SJSA1 (cell line): Measurements from ENCODE around the gene C16orf95. TPM values are rescaled to one million over a fixed set of nuclear protein-coding genes. Genes with fewer than 3 reads are reported as not detected.
A peak's percentile ranks its signal among the peaks of the same experiment; 100 is the strongest.

Experiments used
- DNase-seq, 2 experiments: peaks; one replicate each; pipeline ENCODE4 v3.0.0-alpha.2; 2015 to 2020; ENCODE audit warnings: low spot score in 2 of 2, low read depth in 1 of 2
- H3K27ac ChIP-seq: fragments of 250-450 bp; sonication (Bioruptor Pico); 2 replicates; pipeline ENCODE4 v1.5.1; 2020; ENCODE audit warnings: mild to moderate bottlenecking, moderate library complexity
- H3K27me3 ChIP-seq: fragments of 250-450 bp; sonication (Bioruptor Pico); replicated peaks from 2 replicates; pipeline ENCODE4 v1.5.1; 2020; ENCODE audit warnings: mild to moderate bottlenecking, moderate library complexity
- H3K36me3 ChIP-seq: fragments of 250-450 bp; sonication (Bioruptor Pico); 2 replicates; pipeline ENCODE4 v1.5.1; 2020; ENCODE audit warnings: mild to moderate bottlenecking
- H3K4me1 ChIP-seq: fragments of 250-450 bp; sonication (Bioruptor Pico); replicated peaks from 2 replicates; pipeline ENCODE4 v1.6.1; 2021; ENCODE audit warnings: mild to moderate bottlenecking
- H3K4me3 ChIP-seq: fragments of 250-450 bp; sonication (Bioruptor Pico); 2 replicates; pipeline ENCODE4 v1.5.1; 2020; ENCODE audit warnings: mild to moderate bottlenecking
- H3K9me3 ChIP-seq: fragments of 250-450 bp; sonication (Bioruptor Pico); replicated peaks from 2 replicates; pipeline ENCODE4 v1.5.1; 2020; ENCODE audit warnings: mild to moderate bottlenecking
- total RNA-seq: library from RNA; depleted of rRNA; stranded (reverse); fragments of >200 nt; shearing (Covaris generic); gene quantifications from 2 replicates; pipeline ENCODE4 v1.2.3, GENCODE V29; 2014

Gene C16orf95
- total RNA-seq, 1 experiment from 2014 or later: 4.9 TPM

GRCh38 chr16:87309620-87310525 lies 7.3 kb downstream of the C16orf95 start:
- no peaks in the 10 kb centered on the region; the same call in 1 of the 2 replicates for H3K36me3 ChIP-seq
- H3K27me3 ChIP-seq: no peaks in the 10 kb centered on the region
- no peak overlapping the region for H3K27ac ChIP-seq
- peaks cover 13% of the 10 kb centered on the region for H3K4me1 ChIP-seq
- H3K4me3 ChIP-seq: no peak overlapping the region
- no peaks in the 10 kb centered on the region for H3K9me3 ChIP-seq
- DNase-seq: no peak

- Histone ChIP-seq H3K27ac (no peak overlapping the region), H3K27me3 (no peaks in the 10 kb centered on the region), H3K36me3 (no peaks in the 10 kb centered on the region), H3K4me1 (peaks cover 14% of the 10 kb centered on the region), H3K4me3 (no peak overlapping the region), H3K9me3 (no peaks in the 10 kb centered on the region)
- DNase-seq: no peak
These were observed 8.4 kb downstream of the C16orf95 start for GRCh38 chr16:87308826-87309225.

GRCh38 chr16:87306516-87306915 lies 10.7 kb downstream of the C16orf95 start:
- H3K4me3 ChIP-seq: no peak overlapping the region
- peaks cover 14% of the 10 kb centered on the region for H3K4me1 ChIP-seq
- H3K36me3 ChIP-seq: 0 out of 2 replicates have a peak, but pooled peaks cover 4% of the 10 kb centered on the region
- H3K27ac ChIP-seq: peak overlapping the region; percentile 67
- no peak for DNase-seq
- H3K9me3 ChIP-seq: no peaks in the 10 kb centered on the region
- H3K27me3 ChIP-seq: no peaks in the 10 kb centered on the region

- Histone ChIP-seq H3K36me3 (0 out of 2 replicates have a peak, but pooled peaks cover 4% of the 10 kb centered on the region), H3K4me3 (peak overlapping the region; percentile 29), H3K27ac (peak overlapping the region; percentile 67), H3K27me3 (no peaks in the 10 kb centered on the region), H3K9me3 (no peaks in the 10 kb centered on the region), H3K4me1 (peaks cover 14% of the 10 kb centered on the region)
- peak; percentile 64 to 69 for DNase-seq
These were observed 11.4 kb downstream of the C16orf95 start for GRCh38 chr16:87305505-87306391.

- Histone ChIP-seq H3K4me1 (peaks cover 14% of the 10 kb centered on the region), H3K36me3 (0 out of 2 replicates have a peak, but pooled peaks cover 4% of the 10 kb centered on the region), H3K27me3 (no peaks in the 10 kb centered on the region), H3K9me3 (no peaks in the 10 kb centered on the region), H3K27ac (no peak overlapping the region), H3K4me3 (peak overlapping the region; percentile 29)
- DNase-seq: no peak
These were observed 12.2 kb downstream of the C16orf95 start for GRCh38 chr16:87304951-87305350.

- no peaks in the 10 kb centered on the region for H3K27me3 ChIP-seq
- DNase-seq: no peak
These were observed 13.2 kb downstream of the C16orf95 start for GRCh38 chr16:87303962-87304521.

GRCh38 chr16:87303431-87303930 lies 13.7 kb downstream of the C16orf95 start:
- no peaks in the 10 kb centered on the region for H3K27me3 ChIP-seq
- no peaks in the 10 kb centered on the region for H3K9me3 ChIP-seq
- peaks cover 14% of the 10 kb centered on the region for H3K4me1 ChIP-seq
- peaks cover 10% of the 10 kb centered on the region for H3K36me3 ChIP-seq
- H3K27ac ChIP-seq: no peak overlapping the region
- H3K4me3 ChIP-seq: no peak overlapping the region
- no peak for DNase-seq

More at GRCh38 chr16:87303962-87304521, 13.2 kb downstream of the C16orf95 start:
- Histone ChIP-seq H3K36me3 (peaks cover 4% of the 10 kb centered on the region), H3K4me3 (no peak overlapping the region), H3K4me1 (peaks cover 14% of the 10 kb centered on the region), H3K27ac (no peak overlapping the region), H3K9me3 (no peaks in the 10 kb centered on the region)

GRCh38 chr16:87298857-87299465 lies 18.2 kb downstream of the C16orf95 start:
- Histone ChIP-seq H3K27me3 (no peaks in the 10 kb centered on the region), H3K27ac (no peak overlapping the region), H3K4me1 (0 out of 2 replicates have a peak, but pooled peaks cover 4% of the 10 kb centered on the region), H3K9me3 (no peaks in the 10 kb centered on the region), H3K4me3 (no peak overlapping the region), H3K36me3 (peaks cover 23% of the 10 kb centered on the region)
- no peak for DNase-seq

GRCh38 chr16:87297918-87298631 lies 19.1 kb downstream of the C16orf95 start:
- Histone ChIP-seq H3K27ac (no peak overlapping the region), H3K27me3 (no peaks in the 10 kb centered on the region), H3K36me3 (peaks cover 23% of the 10 kb centered on the region), H3K4me1 (0 out of 2 replicates have a peak, but pooled peaks cover 4% of the 10 kb centered on the region), H3K9me3 (no peaks in the 10 kb centered on the region), H3K4me3 (no peak overlapping the region)
- peak in 1 of 2 experiments; percentile 38 for DNase-seq

- Histone ChIP-seq H3K4me1 (0 out of 2 replicates have a peak, but pooled peaks cover 4% of the 10 kb centered on the region), H3K9me3 (peaks cover under 1% of the 10 kb centered on the region; the same call in 1 of the 2 replicates), H3K27ac (no peak overlapping the region), H3K4me3 (no peak overlapping the region), H3K27me3 (no peaks in the 10 kb centered on the region), H3K36me3 (peaks cover 23% of the 10 kb centered on the region)
- DNase-seq: no peak
These were observed 19.8 kb downstream of the C16orf95 start for GRCh38 chr16:87297407-87297806.

- Histone ChIP-seq H3K9me3 (peaks cover 7% of the 10 kb centered on the region; the same call in 1 of the 2 replicates), H3K27ac (no peak overlapping the region), H3K27me3 (no peaks in the 10 kb centered on the region), H3K4me1 (0 out of 2 replicates have a peak, but pooled peaks cover 4% of the 10 kb centered on the region), H3K4me3 (no peak overlapping the region), H3K36me3 (peaks cover 25% of the 10 kb centered on the region)
- no peak for DNase-seq
These were observed 21.3 kb downstream of the C16orf95 start for GRCh38 chr16:87295661-87296531.
